GM20000 (cell line): Measurements from ENCODE around the gene TANK.

ENCODE experiments used
- DNase-seq: peaks from one replicate; pipeline ENCODE4 v3.0.0; 2012; ENCODE audit warnings: low spot score
- CTCF ChIP-seq: IDR thresholded peaks from 2 replicates; pipeline ENCODE4 v1.5.1; 2012; ENCODE audit warnings: mild to moderate bottlenecking, control low read depth; ENCODE audit errors: extremely low read depth, missing control alignments

TANK gene

GRCh38 chr2:161161074-161161706, 962 bp downstream of the TANK start:
- no peak for DNase-seq
- no peak for TF ChIP-seq CTCF

- TF ChIP-seq CTCF, result no peak
These were observed 3.2 kb downstream of the TANK start for GRCh38 chr2:161163440-161163839.

GRCh38 chr2:161164161-161164560, 3.9 kb downstream of the TANK start:
- TF ChIP-seq CTCF, result no peak
- DNase-seq, result no peak

More at GRCh38 chr2:161163440-161163839, 3.2 kb downstream of the TANK start:
- no peak for DNase-seq

GRCh38 chr2:161165266-161165665, 5.0 kb downstream of the TANK start:
- DNase-seq, result no peak
- no peak for TF ChIP-seq CTCF

- no peak for TF ChIP-seq CTCF
- no peak for DNase-seq
These were observed 5.6 kb downstream of the TANK start for GRCh38 chr2:161165811-161166210.

- peak; percentile 68 for DNase-seq
- no peak for TF ChIP-seq CTCF
These were observed 6.5 kb downstream of the TANK start for GRCh38 chr2:161166538-161167409.

GRCh38 chr2:161169335-161169734, 9.1 kb downstream of the TANK start:
- no peak for TF ChIP-seq CTCF
- DNase-seq, result no peak
